ENCODE results near the gene DPPA3.
A peak's percentile ranks its signal among the peaks of the same experiment; 100 is the strongest.
"Not testable (repeated sequence)": the region's sequence is repeated elsewhere in the genome, so short reads cannot be mapped to it uniquely, and the experiment has no call there.

DPPA3 gene

DNA sequence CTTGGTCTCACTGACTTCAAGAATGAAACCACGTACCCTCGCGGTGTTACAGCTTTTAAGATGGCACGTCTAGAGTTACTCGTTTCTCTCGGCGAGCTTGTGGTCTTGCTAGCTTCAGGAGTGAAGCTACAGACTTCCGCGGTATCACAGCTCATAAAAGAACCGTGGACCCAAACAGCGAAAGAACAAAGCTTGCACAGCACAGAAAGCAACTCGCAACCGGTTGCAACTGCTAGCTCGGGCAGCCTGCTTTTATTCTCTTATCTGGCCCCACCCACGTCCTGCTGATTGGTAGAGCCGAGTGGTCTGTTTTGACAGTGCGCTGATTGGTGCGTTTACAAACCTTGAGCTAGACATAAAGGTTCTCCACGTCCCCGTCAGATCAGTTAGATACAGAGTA is 40.2 kb downstream of the DPPA3 start:
- no peak for DNase-seq (ENCODE audit: low spot score)

DNA sequence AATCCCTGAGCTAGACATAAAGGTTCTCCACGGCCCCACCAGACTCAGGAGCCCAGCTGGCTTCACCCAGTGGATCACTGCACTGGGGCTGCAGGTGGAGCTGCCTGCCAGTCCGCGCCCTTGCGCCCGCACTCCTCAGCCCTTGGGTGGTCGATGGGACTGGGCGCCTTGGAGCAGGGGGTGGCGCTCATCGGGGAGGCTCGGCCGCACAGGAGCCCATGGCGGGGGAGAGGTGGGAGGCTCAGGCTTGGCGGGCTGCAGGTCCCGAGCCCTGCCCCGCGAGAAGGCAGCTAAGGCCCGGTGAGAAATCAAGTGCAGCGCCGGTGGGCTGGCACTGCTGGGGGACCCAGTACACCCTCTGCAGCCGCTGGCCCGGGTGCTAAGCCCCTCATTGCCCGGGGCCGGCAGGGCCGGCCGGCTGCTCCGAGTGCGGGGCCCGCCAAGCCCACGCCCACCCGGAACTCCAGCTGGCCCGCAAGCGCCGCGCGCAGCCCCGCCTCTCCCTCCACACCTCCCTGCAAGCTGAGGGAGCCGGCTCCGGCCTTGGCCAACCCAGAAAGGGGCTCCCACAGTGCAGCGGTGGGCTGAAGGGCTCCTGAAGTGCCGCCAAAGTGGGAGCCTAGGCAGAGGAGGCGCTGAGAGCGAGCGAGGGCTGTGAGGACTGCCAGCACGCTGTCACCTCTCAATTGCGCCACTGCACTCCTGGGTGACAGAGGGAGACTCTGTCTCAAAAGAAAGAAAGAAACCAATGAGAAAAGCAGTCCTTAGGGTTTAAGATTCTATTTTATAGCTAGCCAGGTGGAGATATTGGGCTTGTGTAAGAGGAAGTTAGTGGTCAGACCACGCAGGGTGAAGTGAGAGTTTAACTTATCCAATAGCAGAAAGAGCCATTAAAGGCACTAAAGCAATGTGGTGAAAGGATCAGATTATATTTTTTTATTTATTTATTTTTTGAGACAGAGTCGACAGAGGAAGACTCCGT is 41.0 kb downstream of the DPPA3 start:
- H2BK120ac ChIP-seq (ENCODE audit: low read depth, low read length); H3K4me2 ChIP-seq (ENCODE audit: insufficient read depth, low read length, poor library complexity, severe bottlenecking); H3K4ac ChIP-seq (ENCODE audit: low read length); H2BK15ac ChIP-seq (ENCODE audit: low read length); H4K91ac ChIP-seq (ENCODE audit: low read depth, low read length, poor library complexity); H2AK5ac ChIP-seq (ENCODE audit: low read depth, low read length); H3K14ac ChIP-seq (ENCODE audit: low read length); H3K23ac ChIP-seq (ENCODE audit: low read depth, low read length, poor library complexity); H2BK12ac ChIP-seq (ENCODE audit: low read length); H3K18ac ChIP-seq (ENCODE audit: low read length); H3K9ac ChIP-seq (ENCODE audit: low read depth, low read length, poor library complexity); H2BK5ac ChIP-seq (ENCODE audit: low read length); H2AFZ ChIP-seq (ENCODE audit: low read length); H3K9me3 ChIP-seq (replicated peaks in 1 of 2; ENCODE audit: control insufficient read depth in 2 of 2, insufficient read depth in 1 of 2, low read depth in 1 of 2, low read length in 2 of 2); H3K27ac ChIP-seq (replicated peaks; ENCODE audit: low read length); H3K79me1 ChIP-seq (ENCODE audit: low read depth, low read length); DNase-seq (ENCODE audit: low spot score); H3K4me1 ChIP-seq (ENCODE audit: control insufficient read depth in 2 of 2, insufficient read depth in 1 of 2, low read depth in 1 of 2, low read length in 2 of 2); H4K8ac ChIP-seq (ENCODE audit: low read depth, low read length); H3K27me3 ChIP-seq (ENCODE audit: control insufficient read depth in 3 of 3, insufficient read depth in 3 of 3, low read depth in 1 of 3, low read length in 3 of 3); H3K36me3 ChIP-seq (replicated peaks in 1 of 2; ENCODE audit: control insufficient read depth in 2 of 2, insufficient read depth in 2 of 2, low read length in 2 of 2); H3K4me3 ChIP-seq (ENCODE audit: low read length in 2 of 2): not testable (repeated sequence)
- no CpG with 5 or more reads among the region's 48 CpGs for WGBS, 2 donors (ENCODE audit: extremely low coverage in 2 of 2, insufficient read length in 2 of 2, insufficient replicate concordance in 1 of 2)

More for the DNA sequence above, 40.2 kb downstream of the DPPA3 start:
- Histone ChIP-seq H3K9me3 (replicated peaks in 1 of 2; ENCODE audit: control insufficient read depth in 2 of 2, insufficient read depth in 1 of 2, low read depth in 1 of 2, low read length in 2 of 2) (no peaks in the 10 kb centered on the region), H3K9ac (ENCODE audit: low read depth, low read length, poor library complexity) (no peak overlapping the region), H2BK5ac (ENCODE audit: low read length) (no peak overlapping the region), H3K27ac (replicated peaks; ENCODE audit: low read length) (no peak overlapping the region), H3K4me1 (ENCODE audit: control insufficient read depth in 2 of 2, insufficient read depth in 1 of 2, low read depth in 1 of 2, low read length in 2 of 2) (no peaks in the 10 kb centered on the region), H2AFZ (ENCODE audit: low read length) (peak overlapping the region; percentile 69), H3K4ac (ENCODE audit: low read length) (no peak overlapping the region), H2BK15ac (ENCODE audit: low read length) (no peak overlapping the region), H3K27me3 (ENCODE audit: control insufficient read depth in 3 of 3, insufficient read depth in 3 of 3, low read depth in 1 of 3, low read length in 3 of 3) (no peaks in the 10 kb centered on the region), H3K4me2 (ENCODE audit: insufficient read depth, low read length, poor library complexity, severe bottlenecking) (no peak overlapping the region), H3K4me3 (ENCODE audit: low read length in 2 of 2) (no peak overlapping the region), H3K23ac (ENCODE audit: low read depth, low read length, poor library complexity) (no peak overlapping the region), H3K14ac (ENCODE audit: low read length) (no peak overlapping the region), H3K18ac (ENCODE audit: low read length) (no peak overlapping the region), H4K91ac (ENCODE audit: low read depth, low read length, poor library complexity) (no peak overlapping the region), H2BK12ac (ENCODE audit: low read length) (no peak overlapping the region), H3K79me1 (ENCODE audit: low read depth, low read length) (no peaks in the 10 kb centered on the region), H3K36me3 (replicated peaks in 1 of 2; ENCODE audit: control insufficient read depth in 2 of 2, insufficient read depth in 2 of 2, low read length in 2 of 2) (no peaks in the 10 kb centered on the region), H4K8ac (ENCODE audit: low read depth, low read length) (no peak overlapping the region), H2BK120ac (ENCODE audit: low read depth, low read length) (no peak overlapping the region), H2AK5ac (ENCODE audit: low read depth, low read length) (no peak overlapping the region)
- no CpG with 5 or more reads among the region's 20 CpGs for WGBS, 2 donors (ENCODE audit: extremely low coverage in 2 of 2, insufficient read length in 2 of 2, insufficient replicate concordance in 1 of 2)

DNA sequence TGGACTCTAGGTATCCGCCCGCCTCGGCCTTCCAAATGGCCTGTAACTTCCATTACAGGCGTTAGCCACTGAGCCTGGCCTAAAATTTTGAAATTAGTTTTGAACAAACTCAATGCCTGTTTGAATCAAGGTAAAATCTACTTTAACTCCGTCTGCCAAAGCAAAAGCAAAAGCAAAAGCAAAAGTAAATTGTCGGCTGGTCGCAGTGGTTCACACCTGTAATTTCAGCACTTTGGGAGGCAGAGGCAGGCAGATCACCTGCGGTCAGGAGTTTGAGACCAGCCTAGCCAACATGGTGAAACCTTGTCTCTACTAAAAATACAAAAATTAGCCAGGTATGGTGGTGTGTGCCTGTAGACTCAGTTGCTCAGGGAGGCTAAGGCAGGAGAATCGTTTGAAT is 44.4 kb downstream of the DPPA3 start:
- H4K8ac ChIP-seq (ENCODE audit: low read depth, low read length); H3K18ac ChIP-seq (ENCODE audit: low read length); H3K9ac ChIP-seq (ENCODE audit: low read depth, low read length, poor library complexity); H2BK15ac ChIP-seq (ENCODE audit: low read length); H3K23ac ChIP-seq (ENCODE audit: low read depth, low read length, poor library complexity); H3K79me1 ChIP-seq (ENCODE audit: low read depth, low read length); H2AFZ ChIP-seq (ENCODE audit: low read length); DNase-seq (ENCODE audit: low spot score); H2BK12ac ChIP-seq (ENCODE audit: low read length); H3K9me3 ChIP-seq (replicated peaks in 1 of 2; ENCODE audit: control insufficient read depth in 2 of 2, insufficient read depth in 1 of 2, low read depth in 1 of 2, low read length in 2 of 2); H4K91ac ChIP-seq (ENCODE audit: low read depth, low read length, poor library complexity); H3K36me3 ChIP-seq (replicated peaks in 1 of 2; ENCODE audit: control insufficient read depth in 2 of 2, insufficient read depth in 2 of 2, low read length in 2 of 2); H3K27ac ChIP-seq (replicated peaks; ENCODE audit: low read length); H2AK5ac ChIP-seq (ENCODE audit: low read depth, low read length); H3K4me1 ChIP-seq (ENCODE audit: control insufficient read depth in 2 of 2, insufficient read depth in 1 of 2, low read depth in 1 of 2, low read length in 2 of 2); H3K14ac ChIP-seq (ENCODE audit: low read length); H3K4me2 ChIP-seq (ENCODE audit: insufficient read depth, low read length, poor library complexity, severe bottlenecking); H3K27me3 ChIP-seq (ENCODE audit: control insufficient read depth in 3 of 3, insufficient read depth in 3 of 3, low read depth in 1 of 3, low read length in 3 of 3); H3K4ac ChIP-seq (ENCODE audit: low read length); H2BK120ac ChIP-seq (ENCODE audit: low read depth, low read length); H2BK5ac ChIP-seq (ENCODE audit: low read length); H3K4me3 ChIP-seq (ENCODE audit: low read length in 2 of 2): not testable (repeated sequence)
- WGBS, 2 donors (ENCODE audit: extremely low coverage in 2 of 2, insufficient read length in 2 of 2, insufficient replicate concordance in 1 of 2): no CpG with 5 or more reads among the region's 9 CpGs

DNA sequence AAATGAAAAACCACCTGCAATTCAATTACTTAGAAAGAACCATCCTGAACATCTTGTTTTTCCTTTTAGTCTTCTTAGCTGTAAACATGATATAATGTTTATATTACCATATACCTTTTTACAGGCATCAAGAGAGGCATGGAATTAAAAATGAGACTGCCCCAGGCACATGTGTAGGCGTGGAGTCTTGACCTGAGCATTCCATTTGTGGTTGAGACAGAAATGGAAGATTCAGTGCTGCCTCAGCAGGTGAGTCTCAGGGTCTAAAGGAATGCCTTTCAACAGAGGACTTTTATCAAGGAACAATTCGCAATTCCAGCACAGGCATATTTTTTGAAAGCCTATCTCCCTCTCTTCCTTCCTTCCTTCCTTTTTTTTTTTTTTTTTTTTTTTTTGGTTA is 45.8 kb downstream of the DPPA3 start:
- Histone ChIP-seq H3K9me3 (replicated peaks in 1 of 2; ENCODE audit: control insufficient read depth in 2 of 2, insufficient read depth in 1 of 2, low read depth in 1 of 2, low read length in 2 of 2) (no peaks in the 10 kb centered on the region), H2BK5ac (ENCODE audit: low read length) (no peak overlapping the region), H3K4ac (ENCODE audit: low read length) (no peak overlapping the region), H3K79me1 (ENCODE audit: low read depth, low read length) (no peaks in the 10 kb centered on the region), H2BK15ac (ENCODE audit: low read length) (no peak overlapping the region), H2AFZ (ENCODE audit: low read length) (no peak overlapping the region), H2BK12ac (ENCODE audit: low read length) (no peak overlapping the region), H3K4me2 (ENCODE audit: insufficient read depth, low read length, poor library complexity, severe bottlenecking) (no peak overlapping the region), H3K4me1 (ENCODE audit: control insufficient read depth in 2 of 2, insufficient read depth in 1 of 2, low read depth in 1 of 2, low read length in 2 of 2) (peaks cover 0 to 2% of the 10 kb centered on the region in 2 donors), H3K4me3 (ENCODE audit: low read length in 2 of 2) (no peak overlapping the region), H4K8ac (ENCODE audit: low read depth, low read length) (no peak overlapping the region), H4K91ac (ENCODE audit: low read depth, low read length, poor library complexity) (no peak overlapping the region), H3K14ac (ENCODE audit: low read length) (no peak overlapping the region), H3K27me3 (ENCODE audit: control insufficient read depth in 3 of 3, insufficient read depth in 3 of 3, low read depth in 1 of 3, low read length in 3 of 3) (no peaks in the 10 kb centered on the region), H3K9ac (ENCODE audit: low read depth, low read length, poor library complexity) (no peak overlapping the region), H2AK5ac (ENCODE audit: low read depth, low read length) (no peak overlapping the region), H3K18ac (ENCODE audit: low read length) (no peak overlapping the region), H3K23ac (ENCODE audit: low read depth, low read length, poor library complexity) (no peak overlapping the region), H2BK120ac (ENCODE audit: low read depth, low read length) (no peak overlapping the region), H3K36me3 (replicated peaks in 1 of 2; ENCODE audit: control insufficient read depth in 2 of 2, insufficient read depth in 2 of 2, low read length in 2 of 2) (no peaks in the 10 kb centered on the region), H3K27ac (replicated peaks; ENCODE audit: low read length) (no peak overlapping the region)
- DNase-seq (ENCODE audit: low spot score): no peak
- WGBS, 2 donors (ENCODE audit: extremely low coverage in 2 of 2, insufficient read length in 2 of 2, insufficient replicate concordance in 1 of 2): no CpG with 5 or more reads among the region's 2 CpGs
